NCI-H187 (cell line): ENCODE data around the gene ARL8B.
A peak's percentile ranks its signal among the peaks of the same experiment; 100 is the strongest.

Experiments
- DNase-seq, 2 experiments: peaks; one replicate each; lab custom pipeline; 2025; lab: John Stamatoyannopoulos, UW

ARL8B gene

DNA sequence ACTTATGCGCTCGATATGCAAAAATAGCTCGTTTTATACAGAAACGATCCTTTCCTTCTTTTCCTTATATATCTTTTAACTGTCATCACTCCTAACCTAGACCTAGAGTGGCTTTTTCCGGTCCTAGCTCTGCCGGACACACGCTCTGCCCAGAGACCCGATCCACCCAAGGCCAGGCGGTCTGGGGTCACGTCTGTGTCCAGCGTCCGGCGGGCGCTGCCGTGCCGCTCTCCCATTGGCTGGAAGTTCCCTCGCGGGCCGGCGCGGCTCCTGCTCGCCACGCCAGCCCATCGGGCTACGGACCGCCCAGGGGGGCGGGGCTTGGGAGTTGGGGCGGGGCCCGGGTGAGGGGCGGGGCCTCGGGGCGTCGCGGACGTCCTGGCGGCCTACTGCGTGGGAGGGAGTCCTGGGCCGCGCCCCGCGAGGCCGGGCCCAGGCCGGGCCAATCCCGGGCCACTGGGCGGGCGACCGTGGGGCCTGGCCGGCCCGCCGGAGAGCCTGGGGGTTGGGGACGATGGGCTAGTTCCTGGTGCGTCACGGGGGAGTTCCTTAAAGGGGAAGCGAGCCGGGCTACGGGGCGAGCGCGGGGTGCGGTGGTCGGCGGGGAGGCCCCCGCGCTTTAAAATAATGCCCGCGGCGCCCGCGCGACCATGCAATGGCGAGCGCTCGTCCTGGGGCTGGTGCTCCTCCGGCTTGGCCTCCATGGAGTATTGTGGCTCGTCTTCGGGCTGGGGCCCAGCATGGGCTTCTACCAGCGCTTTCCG is 65.2 kb downstream of the ARL8B start, which contains the start of gene EDEM1:
EDEM1 (plus strand) TSS at position 552 of the 764 bp plus-strand sequence; CDS start at position 651, 99 bp downstream.
- peak; percentile 38 to 61 for DNase-seq

DNA sequence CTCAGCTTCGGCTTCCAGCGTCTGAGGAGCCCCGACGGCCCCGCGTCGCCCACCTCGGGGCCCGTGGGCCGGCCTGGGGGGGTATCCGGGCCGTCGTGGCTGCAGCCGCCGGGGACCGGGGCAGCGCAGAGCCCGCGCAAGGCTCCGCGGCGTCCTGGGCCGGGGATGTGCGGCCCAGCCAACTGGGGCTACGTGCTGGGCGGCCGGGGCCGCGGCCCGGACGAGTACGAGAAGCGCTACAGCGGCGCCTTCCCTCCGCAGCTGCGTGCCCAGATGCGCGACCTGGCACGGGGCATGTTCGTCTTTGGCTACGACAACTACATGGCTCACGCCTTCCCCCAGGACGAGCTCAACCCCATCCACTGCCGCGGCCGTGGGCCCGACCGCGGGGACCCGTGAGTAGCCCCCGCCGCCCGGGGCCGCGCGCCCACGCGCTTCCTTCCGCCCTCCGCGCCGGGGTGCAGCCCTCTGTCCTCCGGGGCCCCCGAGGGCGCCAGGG is 65.9 kb downstream of the ARL8B start:
- peak in 1 of 2 experiments; percentile 1 for DNase-seq

DNA sequence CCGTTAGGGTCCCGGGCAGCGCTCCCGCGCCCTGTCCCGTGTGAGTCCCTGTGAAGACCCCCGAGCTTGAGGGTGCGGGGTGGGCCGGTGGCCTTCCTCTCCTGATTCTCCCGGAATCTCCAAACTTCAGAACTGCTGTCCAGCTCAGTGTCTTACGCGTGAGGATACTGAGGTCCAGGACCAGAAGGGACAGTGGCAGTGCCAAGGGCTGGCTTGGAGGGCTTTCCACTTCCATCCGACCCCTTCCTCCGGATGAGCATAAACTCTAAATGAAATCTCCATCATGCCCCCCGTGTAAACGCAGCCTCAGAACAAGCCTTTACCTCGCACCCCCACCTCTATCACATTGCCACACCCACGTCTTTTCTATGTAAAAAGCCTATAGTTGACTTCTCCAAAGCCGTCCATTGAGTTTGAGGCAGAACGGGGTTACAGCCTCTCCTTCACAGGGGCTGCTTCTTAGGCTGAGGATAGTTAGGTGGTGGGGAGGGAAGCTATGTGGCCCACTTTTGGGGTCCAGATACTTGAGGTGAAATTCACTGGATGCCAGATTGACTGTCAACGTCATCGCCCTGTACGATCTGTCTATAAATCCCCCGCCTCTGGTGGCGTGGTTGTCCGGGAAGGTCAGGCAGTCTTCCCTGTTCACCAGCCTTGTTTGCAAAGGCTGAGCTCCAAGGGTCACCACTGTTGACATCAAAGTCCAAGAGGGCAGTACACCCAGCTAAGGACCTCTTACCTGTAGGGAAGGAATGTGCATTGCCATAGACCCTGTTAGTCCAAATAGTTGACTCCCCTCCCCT is 66.5 kb downstream of the ARL8B start:
- no peak for DNase-seq

DNA sequence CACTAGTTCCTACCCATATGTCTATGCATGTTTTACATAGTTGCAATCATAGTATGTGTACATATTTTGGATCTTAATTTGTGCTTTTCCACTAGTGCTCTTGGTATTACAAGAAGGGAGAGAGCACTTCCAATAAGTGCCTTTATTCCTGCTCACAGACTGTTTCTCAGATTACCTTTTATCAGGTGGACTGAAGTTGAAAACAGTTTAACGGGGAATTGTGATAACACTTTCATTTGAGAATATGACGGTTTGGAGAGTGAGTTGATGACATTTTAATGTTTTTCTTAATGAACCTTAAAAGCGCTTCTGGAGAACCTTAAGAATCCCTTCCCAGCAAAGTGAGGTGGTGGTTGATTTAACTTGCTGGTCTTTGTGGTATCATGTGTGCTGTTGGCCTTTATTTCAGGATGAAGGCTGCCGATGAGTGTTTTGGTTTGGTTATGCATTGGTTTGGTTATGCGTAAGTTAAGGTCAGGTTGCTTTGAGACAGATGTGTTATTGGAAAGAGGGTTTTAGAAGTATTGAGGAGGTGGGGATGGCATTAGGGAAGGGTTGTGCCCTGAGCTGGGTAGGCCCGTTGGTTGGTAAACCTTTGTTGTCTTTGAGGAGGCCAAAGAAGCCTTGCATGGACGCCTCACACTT is 68.2 kb downstream of the ARL8B start:
- DNase-seq: peak; percentile 2 to 15

DNA sequence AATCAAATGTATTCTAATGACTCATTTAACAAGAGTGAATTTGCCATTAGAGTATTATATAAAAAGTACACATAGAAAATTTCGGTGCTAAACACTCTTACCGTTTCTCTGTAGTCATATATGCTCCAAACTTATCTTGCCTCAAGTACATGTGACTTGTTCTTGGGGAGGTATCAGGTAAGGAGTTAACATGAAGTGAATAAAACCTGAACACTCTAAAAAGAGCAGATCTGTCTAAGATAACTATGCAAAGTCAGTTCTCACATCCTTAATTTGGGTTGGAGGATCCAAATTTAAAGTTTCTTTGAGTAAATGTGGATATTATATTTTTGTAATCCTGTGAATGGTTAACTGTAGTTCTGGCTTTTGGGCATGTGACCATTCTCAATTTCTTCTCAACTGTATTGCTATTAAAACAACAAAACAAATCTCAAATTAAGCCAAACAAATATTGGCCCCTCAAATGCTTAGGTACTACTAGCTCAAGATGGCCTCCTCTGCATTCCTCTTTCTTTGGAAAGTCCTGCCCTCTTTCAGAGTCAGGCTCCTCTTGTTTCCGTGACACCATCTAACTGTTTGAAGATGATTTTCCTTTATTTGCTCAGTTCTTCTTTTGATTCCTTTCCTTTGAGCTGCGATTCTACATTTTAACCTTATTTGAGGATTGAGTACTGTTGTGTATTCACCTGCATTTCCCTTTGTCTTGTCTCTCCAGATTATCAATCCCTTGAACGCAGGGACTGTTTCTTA is 69.6 kb downstream of the ARL8B start:
- no peak for DNase-seq

DNA sequence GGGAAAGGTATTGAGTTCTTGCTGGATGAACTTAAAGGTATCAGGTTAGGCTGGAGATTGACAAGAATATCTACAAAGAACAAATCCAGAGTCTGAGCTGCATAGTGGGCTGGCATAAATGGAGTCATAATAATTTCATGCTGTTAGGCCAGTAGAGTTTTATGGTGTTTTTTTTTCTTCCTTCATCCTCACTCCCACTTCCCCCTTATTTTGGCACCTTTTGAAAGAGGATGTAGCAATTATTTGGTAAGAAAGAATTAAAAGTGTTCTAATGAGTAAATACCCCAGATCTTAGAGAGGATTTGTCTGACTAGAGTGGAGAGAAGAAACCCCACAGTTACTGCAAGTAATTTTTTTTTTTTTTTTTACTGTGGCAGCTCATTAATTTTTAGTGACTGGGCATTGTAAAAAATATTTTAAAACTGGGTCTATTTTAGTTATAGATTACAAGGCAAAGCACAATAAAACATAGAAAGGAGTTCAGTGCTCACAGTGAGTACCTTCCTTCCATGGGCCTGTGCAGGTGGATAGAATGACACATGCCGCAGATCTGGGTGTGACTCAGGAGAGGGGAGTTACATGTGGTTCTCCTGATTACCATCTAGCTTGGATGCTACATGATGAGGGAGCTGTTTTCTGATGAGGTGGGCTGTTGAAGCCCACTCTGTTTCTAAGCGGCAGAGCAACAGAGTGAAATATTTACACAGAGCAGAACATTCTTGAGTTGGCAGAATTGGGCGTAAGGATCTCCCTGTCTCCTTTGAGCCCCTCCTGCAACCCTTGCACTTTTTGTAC is 70.7 kb downstream of the ARL8B start:
- DNase-seq: no peak

DNA sequence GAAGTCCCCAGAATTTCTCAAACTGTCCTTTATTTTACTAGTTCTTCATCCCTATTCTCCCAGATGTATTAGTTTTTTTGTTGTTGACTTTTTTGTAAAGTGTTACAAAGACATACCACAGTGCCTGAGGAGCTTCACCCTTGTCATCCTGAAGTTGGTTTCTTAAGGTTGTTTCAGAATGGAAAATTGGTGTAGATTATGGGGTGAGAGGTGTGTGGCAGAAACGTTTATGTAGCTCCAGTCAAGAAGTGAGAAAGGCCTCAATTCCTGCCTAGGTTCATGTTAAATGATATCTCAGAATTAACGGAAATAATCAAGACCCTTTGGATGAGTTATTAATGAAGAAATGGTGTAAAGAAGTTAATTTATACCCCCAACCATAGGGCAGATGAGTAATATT is 72.2 kb downstream of the ARL8B start:
- no peak for DNase-seq

DNA sequence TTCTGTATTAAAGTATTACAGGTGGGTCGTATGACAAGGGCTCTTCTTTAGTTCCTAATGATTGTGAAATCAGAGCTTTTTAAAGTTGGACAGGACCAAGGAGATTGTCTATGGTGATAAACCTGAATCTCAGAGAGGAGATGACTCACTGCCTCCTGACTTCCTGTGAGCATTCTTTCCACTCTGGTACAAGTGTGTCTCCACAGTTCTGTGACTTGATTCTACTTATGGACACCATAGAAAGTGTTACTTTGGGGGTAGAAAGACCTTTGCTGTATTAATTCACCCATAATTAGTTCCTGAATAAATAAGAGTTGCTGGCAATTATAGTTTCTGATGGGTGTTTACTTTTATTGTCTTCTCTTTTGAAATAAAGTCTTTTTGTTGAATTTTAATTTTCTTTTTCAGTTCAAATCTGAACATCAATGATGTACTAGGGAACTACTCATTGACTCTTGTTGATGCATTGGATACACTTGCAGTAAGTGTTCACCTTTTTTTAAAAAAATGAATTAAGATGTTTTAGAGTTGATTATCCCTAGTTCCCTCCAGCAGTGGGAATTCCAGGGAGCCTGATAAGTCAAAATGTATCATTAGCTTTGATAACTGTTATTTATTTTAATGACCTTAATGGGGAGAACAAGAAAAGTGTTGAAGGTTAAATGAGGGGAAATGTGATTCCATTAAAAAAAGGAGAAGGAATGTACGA is 72.9 kb downstream of the ARL8B start:
- DNase-seq: no peak

DNA sequence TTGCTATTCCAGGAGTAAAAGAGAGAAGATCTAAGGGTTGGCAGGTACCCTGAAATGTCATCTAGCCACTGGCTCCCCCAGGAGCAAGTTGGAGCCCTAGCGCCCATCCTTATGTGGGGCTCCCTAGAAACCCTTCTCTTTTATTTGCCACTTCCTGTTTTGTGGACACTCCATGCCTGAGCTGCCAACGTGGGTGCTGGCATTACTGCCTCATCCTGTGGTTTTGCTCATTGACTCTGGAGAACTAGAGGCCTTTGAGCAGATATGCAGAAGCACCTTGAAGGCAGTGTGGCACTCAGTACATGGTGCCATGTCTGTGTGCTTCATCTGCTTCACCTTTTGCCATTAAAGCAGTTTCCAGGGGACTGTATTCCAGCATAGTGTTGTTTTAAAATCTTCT is 73.5 kb downstream of the ARL8B start:
- no peak for DNase-seq

DNA sequence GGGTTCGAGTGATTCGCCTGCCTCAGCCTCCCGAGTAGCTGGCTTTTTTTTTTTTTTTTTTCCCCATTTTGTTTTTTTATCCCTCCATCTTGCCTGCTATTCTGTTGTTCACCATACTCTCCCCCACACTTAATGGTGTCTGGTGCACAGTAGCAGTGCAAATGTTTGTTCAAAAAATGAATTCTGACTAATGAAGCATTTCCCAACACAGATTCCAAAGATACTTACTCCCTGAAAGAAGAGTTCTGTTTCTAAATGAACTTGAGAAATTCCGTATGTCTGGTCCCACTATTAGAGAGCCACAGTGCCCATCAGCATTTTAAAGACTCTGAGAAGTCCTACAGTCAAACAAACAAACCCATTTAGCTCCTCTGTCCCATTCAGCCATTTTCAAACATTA is 74.9 kb downstream of the ARL8B start:
- no peak for DNase-seq

DNA sequence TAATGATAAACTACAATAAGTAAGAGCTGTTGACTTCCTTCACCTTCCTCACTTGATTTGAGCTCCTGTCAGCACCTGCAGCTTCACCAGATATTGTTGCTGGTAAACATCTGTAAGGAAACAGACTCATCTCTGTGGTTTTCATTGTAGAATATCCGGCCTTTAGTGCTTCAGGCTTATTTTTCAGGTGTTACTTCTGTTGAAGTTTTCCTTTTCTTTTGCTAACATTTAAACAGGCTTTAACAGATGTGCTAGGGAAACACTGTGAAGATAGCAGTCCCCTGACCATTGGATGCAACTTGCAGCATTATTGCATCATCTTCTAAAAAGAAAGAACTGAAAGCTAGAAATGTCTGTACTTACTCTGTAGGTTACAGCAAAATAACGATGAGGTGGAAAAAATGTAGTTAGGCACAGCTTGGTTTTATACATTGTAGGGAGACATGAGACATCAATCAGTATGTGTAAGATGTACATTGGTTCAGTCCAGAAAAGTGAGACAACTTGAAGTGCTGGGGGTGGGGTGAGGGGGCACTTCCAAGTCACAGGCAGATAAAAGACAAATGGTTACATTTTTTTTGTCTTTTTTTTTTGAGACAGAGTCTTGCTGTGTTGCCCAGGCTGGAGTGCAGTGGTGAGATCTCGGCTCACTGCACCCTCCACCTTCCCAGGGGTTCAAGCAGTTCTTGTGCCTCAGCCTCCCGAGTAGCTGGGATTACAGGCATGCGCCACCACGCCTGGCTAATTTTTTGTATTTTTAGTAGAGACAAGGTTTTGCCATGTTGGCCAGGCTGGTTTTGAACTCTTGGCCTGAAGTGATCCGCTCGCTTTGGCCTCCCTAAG is 75.6 kb downstream of the ARL8B start:
- DNase-seq: no peak

DNA sequence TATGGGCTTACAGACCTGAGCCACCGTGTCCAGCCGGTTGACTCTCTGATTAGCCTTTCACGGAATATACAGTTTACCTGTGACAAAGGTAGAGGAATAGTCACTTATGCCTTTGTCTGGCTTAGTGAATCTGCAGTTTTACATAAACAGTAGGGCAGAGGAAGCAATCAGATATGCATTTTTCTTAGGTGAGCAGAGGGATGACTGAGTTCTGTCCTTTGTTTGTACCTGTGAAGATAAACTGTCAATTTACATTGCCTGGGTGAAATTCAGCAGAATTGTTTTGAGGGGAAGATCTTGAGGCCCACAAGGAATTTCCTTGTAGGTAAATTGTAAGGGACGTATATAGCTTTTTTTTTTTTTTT is 76.2 kb downstream of the ARL8B start:
- DNase-seq: no peak

DNA sequence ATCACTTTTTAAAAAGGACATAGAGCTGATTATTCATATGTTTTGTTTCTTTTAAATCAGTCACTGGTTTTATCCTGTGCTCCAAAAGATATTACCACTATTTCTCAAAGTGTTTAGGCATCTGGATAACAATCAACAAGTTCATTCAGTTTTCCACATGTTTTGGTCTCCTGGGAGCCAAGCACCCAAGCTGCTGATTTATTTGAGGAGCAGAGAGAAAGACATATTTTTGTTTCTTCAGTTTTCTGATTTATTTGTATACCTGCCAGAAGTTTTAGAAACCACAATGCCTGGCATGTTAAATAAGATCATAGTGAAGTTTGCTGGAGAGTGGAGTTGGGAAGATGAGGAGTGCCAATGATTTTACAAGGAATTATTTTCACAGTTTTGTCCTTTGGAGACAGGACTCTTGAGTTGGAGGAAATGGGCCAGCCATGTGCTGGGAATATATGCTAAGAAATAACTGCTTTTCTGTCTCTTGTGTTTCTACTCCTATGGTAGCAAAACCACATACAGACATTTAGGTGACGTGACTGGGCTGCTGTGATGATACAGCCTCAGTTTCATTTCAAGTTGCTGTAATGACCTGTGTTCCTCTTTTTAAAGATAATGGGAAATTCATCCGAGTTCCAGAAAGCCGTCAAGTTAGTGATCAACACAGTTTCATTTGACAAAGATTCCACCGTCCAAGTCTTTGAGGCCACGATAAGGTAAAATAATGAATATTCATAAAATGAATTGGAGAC is 77.1 kb downstream of the ARL8B start:
- DNase-seq: no peak

DNA sequence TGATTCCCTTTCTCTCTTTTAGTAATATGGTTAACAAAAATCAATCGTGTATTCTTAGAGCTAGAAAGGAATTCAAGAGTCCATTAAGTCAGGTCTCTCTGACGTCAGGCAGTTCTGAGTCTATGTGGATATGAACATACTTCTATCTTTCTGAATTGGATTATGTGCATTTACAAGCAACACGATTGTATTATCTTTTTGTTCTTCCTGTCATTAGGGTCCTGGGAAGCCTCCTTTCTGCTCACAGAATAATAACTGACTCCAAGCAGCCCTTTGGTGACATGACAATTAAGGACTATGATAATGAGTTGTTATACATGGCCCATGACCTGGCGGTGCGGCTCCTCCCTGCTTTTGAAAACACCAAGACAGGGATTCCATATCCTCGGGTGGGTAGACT is 79.4 kb downstream of the ARL8B start:
- no peak for DNase-seq

DNA sequence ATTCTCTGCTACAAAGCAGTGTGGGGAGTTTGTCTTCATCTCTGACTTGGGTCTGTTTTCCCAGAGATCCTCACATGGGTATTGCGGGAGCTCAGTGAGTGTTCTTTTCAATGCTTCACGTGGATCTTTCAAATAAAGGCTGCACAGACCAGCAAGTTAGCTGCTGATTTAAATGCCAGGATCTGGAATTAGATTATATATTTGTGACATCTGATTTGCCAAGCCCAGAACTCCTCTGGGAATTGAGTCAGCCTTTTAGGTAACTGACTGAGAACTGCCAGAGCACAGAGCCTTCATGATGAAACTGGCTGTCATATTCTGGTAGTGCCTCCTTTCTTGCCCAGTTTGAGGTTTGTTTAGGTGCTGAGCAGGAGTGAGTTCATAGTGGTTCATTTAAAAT is 80.1 kb downstream of the ARL8B start:
- no peak for DNase-seq

DNA sequence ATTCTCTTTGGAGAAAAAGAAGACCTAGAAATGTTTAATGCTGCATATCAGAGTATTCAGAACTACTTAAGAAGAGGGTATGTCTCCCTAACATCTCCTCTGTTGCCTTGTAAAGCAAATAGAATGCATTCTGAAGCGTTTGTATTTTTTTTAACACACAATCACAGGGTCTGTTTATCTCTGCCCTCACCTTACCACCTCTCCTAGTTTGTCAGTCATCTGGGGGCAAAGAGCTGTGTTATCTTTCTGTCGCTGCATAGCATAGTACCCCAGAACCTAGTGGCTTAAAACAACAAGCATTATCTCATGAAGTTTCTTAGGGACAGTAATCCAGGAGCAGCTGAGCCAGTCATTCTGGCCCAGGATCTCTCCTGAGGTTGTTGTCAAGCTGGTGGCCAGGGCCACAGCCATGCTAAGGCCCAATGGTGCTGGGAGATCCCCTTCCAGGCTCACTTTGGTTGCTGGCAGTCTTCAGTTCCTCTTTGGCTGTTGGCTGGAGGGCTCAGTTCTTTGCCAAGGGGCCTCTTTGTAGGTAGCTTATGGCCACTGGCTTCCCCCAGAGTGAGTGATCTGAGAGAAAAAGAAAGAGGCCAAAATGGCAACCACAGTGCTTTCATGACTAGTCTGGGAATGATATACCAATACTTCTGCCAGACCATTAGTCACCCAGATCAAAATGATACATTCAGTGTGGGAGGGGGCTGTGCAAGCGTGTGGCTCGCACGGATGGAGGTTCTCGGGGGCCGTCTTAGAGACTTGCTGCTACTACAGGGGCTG is 83.3 kb downstream of the ARL8B start:
- no peak for DNase-seq

DNA sequence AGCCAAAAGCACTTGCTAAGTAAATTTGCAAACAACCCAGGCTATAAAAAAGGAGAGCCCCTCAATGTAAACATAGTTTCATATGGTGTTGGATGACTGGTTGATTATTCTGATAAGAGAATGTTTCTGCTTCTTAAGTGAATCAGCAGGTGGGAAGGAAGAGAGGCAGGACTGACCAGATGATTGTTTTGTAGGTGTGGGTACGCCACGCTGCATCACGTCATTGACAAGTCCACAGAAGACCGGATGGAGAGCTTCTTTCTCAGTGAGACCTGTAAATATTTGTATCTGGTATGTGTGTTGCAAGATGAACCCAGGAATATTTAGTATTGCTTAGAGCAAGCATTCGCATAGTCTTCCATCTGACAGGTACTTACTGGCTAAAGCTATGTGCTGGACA is 88.8 kb downstream of the ARL8B start:
- DNase-seq: no peak
